Frontal cortex (tissue), 4 donors: Measurements from ENCODE around the gene KRTAP1-5. TPM values are rescaled to one million over a fixed set of nuclear protein-coding genes. Genes with fewer than 3 reads are reported as not detected.
A peak's percentile ranks its signal among the peaks of the same experiment; 100 is the strongest.
"Not testable (repeated sequence)": the region's sequence is repeated elsewhere in the genome, so short reads cannot be mapped to it uniquely, and the experiment has no call there.

Source experiments
- DNase-seq, 2 donors: peaks; one replicate each; pipeline ENCODE4 v3.0.0; 2012; ENCODE audit warnings: low spot score in 2 of 2
- FAIRE-seq: peaks from 2 replicates; lab custom pipeline; 2012; peaks lifted over from hg19 to GRCh38; lab: Jason Lieb, UNC
- total RNA-seq: library from RNA; depleted of rRNA; stranded (reverse); fragments of >200 nt; gene quantifications from one replicate; pipeline ENCODE4 v1.2.3, GENCODE V29; 2014
- donor health status: control.
- donor health status: control.
- donor health status: control.

KRTAP1-5 gene
- total RNA-seq, 1 donor from 2014 or later: not detected

DNA sequence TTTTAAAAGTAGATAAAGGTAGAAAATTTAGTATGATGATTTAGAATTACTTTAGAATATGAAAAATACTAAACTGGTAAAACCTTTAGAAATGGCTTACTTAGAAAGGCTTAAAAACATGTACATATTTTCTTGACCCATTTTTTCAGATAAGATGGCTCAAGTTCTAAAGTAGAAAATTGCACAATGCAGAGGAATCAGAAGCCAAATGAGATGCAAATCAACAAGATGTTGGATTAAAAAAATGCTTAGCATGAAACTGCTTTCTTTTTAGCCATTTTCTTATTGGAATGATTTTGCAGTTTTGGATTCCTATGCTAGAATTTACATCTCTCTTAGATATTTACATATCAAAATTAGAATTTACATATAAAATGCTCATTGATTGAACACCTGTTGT, 16.6 kb downstream of the KRTAP1-5 start:
- FAIRE-seq: no peak
- DNase-seq: no peak

DNA sequence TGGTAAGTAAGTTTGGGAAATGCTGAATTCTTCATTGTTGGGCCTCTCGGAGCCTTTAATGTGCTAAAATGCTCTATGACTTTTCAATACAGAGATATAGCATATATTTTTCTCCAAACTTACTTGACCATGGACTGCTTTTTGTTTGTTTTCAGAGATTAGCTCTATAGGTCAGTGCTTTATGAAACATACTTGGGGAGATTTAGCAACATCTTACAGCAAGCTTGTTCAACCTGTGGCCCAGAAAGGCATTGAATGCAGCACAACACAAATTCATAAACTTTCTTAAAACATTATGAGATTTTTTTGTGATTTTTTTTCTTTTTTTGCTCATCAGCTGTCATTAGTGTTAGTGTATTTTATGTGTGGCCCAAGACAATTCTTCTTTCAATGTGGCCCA, 17.1 kb downstream of the KRTAP1-5 start:
- FAIRE-seq (no peak), DNase-seq (no peak)

DNA sequence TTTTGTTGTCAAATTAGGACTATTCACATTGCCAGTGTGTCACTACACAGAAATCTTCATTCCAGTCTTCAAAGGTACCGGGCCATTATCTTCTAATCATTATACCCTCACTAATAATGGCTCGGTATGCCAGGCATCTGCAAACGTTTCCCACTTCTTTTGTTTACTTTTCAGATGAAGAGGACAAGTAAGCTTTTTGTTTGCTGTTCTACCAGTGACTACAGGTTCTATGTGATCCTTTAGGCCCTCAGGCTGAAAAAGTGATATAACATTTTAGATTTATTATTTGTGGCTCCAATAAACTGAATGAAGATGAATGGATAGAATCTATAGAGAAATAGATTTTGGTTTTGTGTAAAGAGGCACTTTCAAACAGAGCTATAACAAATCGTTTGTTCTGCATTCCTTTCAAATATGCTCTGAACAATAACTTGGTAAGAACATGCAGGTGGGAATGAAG, 17.7 kb downstream of the KRTAP1-5 start:
- DNase-seq (no peak), FAIRE-seq (no peak)

DNA sequence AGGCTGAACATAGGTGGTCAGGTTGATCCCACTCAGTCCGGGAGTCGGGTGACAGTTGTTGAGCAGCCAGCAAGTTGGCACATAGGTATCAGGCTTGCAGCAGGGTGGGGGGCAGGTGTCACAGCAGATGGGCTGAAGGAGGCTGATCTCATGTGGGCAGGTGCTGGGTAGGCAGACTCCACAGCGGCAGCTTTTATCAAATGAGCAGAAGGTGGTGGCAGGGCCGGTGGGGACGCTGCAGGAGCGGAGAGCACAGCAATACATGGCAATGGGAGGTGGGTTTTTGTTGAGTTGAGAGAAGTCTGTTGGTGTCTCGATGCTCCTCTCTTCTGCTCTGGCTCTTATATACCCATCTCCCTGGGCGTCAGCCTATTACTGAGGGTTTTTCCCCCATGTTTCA, 18.2 kb downstream of the KRTAP1-5 start, which contains the start of gene KRTAP3-1:
Gene KRTAP3-1, minus strand, starts transcription at position 318 of the 400 bp plus-strand sequence. Its CDS starts 54 bp downstream, at position 264.
- DNase-seq: no peak

DNA sequence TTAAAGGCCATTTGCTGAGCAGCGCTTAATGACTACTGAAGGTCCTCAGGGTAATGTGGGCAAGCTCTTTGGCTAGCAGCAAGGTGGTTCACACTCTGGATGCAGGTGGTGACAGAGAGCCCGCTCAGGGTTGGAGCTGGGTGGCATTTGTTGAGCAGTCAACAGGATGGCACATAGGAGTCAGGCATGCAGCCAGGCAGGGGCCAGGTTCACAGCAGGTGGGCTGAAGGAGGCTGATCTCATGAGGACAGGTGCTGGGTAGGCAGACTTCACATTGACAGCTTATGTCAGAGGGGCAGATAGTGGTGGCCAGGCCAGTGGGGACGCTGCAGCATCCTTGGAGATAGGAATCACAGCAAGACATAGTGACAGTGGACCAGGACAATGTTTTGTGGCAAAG, 22.6 kb downstream of the KRTAP1-5 start:
- DNase-seq: no peak
- no peak for FAIRE-seq

More for the DNA sequence above, 18.2 kb downstream of the KRTAP1-5 start, which contains the start of gene KRTAP3-1:
- FAIRE-seq: no peak

DNA sequence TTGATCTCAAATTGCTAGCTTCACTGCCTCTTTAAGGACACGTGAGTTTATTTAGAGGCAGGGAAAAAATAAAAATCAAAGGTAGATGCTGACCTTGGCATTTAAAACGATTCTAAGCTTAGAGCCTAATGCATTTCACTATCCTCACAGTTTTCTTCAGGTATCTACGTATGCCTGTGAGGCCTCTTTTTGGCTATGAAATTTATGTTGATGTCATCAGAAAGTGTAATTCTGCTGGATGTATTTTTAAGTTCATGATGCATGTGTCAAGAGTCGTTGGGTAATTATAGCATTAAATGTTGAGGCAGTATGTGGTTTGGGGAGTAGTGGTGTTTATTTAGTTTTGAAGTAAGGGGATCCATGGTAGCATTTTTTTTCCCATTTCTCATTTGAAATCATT, 23.1 kb downstream of the KRTAP1-5 start:
- DNase-seq: no peak
- FAIRE-seq: no peak

DNA sequence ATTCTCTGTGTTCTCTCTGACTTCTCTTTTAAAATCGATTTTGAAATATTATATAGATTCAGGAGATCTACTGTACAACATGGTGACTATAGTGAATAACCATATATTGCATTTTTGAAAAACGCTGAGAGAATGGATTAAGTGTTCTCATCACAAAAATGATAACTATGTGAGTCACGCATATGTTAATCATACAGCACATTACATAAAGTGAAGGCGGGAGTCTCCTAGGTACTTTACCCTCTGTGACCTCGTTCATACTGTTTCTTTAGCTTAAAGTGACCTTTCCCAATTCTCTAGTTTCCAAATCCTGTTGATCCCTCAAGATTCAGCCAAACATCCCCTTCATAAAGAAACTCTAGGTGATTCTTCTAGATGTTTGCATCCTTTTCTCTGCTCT, 24.2 kb downstream of the KRTAP1-5 start:
- DNase-seq (no peak), FAIRE-seq (no peak)

DNA sequence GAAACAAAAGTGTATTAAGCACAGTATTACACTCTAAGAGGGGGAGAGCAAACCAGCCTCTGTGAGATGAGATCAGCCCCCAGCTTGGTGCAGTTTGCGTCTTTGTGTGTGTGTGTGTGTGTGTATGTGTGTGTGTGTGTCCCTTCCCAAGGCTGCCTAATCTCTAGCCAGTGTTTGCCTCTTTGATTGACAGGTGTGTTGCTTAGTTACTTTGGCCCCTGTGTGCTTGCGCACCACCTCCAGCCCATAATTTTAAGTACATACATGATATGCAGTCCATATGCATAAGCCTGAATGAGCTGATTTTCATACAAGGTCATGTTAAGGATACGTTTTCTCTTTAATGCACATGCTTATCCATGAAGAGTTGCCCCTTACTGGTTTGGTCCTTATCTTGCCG, 25.2 kb downstream of the KRTAP1-5 start:
- DNase-seq: no peak
- no peak for FAIRE-seq

DNA sequence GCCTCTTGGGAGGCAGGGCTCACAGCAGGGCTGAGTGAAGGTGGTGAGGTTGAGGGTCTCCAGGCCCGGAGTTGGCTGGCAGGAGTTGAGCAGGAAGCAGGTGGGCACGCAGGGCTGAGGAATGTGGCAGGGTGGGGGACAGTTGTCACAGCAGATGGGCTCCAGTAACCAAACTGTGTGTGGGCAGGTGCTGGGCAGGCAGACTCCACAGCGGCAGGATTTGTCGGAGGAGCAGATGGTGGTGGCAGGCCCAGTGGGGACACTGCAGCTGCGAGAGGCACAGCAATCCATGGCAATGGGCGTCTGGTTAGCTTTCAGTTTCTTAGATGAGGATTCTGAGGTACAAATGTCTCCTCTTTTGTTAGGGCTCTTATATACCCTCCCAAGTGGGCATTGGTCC, 27.4 kb downstream of the KRTAP1-5 start, which contains the start of gene KRTAP3-2:
Gene KRTAP3-2, minus strand, starts transcription at position 344 of the 400 bp plus-strand sequence. Its CDS starts 53 bp downstream, at position 291.
- not testable (repeated sequence) for DNase-seq, FAIRE-seq

DNA sequence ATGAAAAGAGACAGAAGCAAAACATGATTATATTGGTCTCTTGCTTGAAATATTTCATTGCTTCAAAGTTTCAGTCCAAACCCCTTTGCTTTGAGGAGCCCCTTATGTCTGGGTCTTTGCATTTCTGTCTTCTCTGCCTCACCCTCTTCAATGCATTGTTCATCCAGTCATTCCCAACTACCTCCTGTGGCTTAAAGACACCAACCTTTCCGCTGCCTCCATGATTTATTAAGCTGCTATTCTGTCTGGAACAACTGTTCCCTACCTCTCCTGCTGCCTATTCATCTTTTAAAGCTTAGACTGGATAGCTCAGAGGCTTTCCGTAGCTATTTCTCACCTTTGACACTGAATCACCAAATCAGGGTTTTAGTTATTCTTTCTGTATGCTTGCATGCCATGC, 29.6 kb downstream of the KRTAP1-5 start:
- FAIRE-seq: no peak
- DNase-seq: no peak

DNA sequence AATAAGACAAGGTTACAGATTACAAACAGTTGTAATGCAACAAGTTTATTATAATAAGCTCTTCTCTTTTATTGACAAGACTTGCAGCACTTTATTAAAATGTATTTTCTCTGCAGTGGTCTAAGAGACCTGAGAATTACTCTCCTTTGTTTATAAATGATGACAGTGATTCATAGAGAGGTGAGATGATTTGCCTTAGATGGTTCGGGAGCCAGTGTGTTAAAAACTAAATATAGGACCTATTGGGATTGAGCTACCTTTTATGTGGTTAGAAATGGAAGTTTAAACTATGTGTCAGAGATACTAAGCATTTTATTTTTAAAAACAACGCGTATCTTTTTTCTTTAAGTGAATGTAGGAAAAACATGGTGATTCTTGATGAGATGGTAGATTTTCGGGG, 30.2 kb downstream of the KRTAP1-5 start:
- FAIRE-seq: no peak
- no peak for DNase-seq

DNA sequence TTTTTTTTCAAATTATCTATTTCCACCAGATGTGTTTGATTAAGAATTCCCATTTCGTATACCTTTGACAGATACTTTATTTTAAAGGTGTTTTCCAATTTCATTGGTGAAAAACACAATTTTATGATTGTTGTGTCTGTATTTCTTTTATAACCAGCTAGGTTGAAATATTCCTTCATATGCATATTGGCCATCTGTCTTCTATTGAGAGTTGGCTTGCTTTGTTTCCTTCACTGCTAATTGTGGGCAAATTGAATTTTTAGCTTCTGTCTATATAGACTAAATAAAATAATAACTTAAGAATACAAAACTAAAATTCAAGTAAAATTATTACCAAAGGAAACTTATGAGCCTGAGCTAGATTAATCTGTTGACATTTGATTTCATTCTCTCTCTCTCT, 31.9 kb downstream of the KRTAP1-5 start:
- FAIRE-seq (no peak), DNase-seq (no peak)

DNA sequence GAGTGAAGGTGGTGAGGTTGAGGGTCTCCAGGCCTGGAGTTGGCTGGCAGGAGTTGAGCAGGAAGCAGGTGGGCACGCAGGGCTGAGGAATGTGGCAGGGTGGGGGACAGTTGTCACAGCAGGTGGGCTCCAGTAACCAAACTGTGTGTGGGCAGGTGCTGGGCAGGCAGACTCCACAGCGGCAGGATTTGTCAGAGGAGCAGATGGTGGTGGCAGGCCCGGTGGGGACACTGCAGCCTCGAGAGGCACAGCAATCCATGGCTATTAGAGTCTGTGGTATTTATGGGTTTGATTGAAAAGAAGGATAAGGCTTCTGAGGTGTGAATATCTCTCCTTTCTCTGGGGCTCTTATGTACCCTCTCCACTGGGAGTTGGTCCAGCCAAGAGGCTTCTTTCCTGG, 33.2 kb downstream of the KRTAP1-5 start, which contains the start of gene KRTAP3-3:
Gene KRTAP3-3, minus strand, starts transcription at position 326 of the 400 bp plus-strand sequence. Its CDS starts 67 bp downstream, at position 259.
- DNase-seq: no peak
- no peak for FAIRE-seq

DNA sequence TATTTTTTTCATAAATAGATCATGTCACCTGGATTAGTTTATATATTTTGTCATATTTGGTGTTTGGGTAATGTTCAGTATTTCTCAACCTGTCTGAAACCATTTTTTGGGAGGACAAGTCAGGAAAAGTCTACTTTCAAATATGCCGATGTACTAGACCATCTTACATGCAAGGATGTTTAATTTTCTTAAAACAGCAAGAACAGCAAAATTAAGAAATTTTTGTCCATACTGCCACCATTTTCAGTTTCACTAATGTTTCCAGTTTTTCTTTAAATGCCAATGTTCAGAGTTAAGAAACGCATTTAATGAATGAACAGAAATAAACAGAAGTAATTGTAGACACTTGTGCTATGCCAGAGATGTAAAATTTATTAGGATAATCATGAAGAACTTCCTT, 33.9 kb downstream of the KRTAP1-5 start:
- no peak for FAIRE-seq
- no peak for DNase-seq

DNA sequence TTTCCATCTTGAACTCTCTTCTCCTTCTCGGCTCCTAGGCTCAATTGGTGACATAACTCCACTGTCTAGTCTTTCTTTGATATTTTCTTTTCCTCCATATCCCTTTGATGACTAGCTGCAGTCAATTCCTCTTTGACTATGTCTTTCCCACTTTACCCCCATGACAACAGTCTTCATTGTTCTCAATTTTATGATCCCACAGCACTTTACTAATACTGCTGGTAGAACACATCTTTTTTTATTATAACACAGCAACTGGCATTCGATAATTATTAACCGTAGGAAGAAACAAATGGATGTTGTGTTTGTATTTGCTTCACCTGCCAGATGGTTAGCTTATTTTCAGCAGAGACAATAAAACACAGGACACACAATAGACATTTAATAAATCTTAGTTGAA, 34.3 kb downstream of the KRTAP1-5 start:
- no peak for FAIRE-seq
- no peak for DNase-seq

DNA sequence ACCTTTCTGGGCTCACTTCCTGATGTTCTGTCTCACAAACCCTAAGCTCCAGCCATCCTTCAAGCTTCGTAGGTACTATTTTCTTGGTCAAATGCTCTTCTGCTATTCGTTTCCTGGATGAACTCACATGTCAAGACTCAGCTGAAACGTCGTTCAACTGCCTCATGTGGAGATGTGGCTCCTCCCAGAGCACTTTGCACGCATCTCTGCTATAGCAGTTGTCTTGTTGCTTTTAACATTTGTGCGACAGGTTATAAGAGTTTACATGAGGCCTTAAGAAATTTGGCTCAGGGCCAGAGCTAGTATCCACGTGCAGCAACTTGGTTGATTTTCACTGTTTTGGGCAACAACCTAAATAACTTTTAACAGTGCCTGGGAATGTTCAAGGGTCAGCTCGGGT, 40.1 kb downstream of the KRTAP1-5 start:
- DNase-seq: no peak
- no peak for FAIRE-seq

DNA sequence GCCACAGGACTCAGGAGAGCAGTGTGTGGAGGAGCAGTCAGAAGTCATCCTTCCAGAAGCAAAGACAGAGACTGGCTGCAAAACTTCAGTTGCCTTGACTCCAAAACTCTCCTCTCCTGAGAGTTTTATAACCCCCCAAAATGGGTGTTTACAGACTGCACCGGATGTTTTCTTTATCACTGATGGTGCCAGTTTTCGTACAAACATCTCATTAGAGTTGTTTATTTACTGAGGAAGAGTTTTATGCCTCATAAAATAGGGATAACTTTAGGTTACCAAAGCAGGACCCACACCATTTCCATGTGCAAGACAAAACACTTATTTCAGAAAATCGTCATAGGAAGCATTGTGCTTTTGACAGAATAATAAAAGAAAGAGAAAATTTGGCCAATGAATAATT, 42.8 kb downstream of the KRTAP1-5 start, which contains the start of gene KRT40:
Gene KRT40, minus strand, starts transcription at position 101 of the 400 bp plus-strand sequence. Its CDS starts 53 bp downstream, at position 48.
- DNase-seq (no peak), FAIRE-seq (no peak)

DNA sequence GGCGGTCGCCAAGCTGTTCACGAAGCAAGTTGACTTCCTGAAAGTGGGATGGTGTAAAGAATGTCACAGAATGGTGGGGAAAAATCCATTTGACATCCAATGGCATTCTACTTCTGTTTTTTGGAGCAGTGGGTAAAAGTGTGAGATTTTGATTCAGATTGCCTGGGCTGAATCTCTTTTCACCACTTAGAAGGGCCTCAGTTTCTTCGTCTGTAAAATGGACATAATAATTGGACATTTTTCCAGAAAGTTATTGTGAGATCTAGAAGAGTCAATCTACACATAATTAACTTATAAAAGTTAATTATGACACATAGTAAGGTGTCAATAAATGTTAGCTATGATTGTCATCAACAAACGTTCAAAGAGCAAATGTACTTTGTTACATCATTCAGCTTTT, 45.9 kb downstream of the KRTAP1-5 start:
- no peak for FAIRE-seq
- DNase-seq: no peak

DNA sequence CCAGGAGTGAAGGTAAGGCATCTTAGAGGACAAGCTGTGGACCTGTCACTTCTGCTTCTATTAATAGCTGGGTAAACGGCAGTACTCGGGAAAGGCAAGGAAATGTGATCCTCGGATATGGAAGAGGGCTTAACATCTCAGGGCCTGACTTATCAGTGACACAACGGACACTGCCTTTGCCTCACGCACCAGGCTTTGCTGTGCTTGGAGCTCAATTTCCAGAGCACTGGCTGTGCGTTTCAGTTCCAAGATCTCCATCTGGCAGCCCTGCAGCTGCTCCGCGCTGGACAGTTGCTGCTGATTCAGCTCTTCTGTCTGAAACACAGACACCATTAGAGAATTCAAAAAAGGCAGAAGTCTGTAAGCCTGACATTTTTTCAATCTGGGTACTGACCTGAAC, 46.4 kb downstream of the KRTAP1-5 start:
- FAIRE-seq (no peak), DNase-seq (peak; percentile 2 to 17)

DNA sequence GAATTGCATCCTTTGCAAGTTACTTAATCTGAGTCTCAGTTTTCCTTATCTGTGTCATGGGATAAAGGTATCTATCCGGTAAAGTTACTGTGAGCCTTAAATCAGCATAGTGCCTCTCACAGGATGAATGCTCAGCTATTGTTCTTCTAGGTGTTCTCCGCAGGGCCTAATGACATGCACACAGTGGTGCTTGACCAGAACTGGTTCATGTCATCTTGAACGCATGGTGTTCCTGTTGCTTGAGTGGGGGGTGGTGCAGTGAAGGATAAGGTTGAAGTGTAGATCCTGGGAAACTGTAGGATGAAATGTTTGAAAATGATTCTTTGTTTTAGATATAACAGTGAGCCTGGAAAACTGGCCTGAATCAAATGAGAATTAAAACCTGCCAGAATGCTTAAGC, 46.9 kb downstream of the KRTAP1-5 start:
- no peak for FAIRE-seq
- DNase-seq: no peak

DNA sequence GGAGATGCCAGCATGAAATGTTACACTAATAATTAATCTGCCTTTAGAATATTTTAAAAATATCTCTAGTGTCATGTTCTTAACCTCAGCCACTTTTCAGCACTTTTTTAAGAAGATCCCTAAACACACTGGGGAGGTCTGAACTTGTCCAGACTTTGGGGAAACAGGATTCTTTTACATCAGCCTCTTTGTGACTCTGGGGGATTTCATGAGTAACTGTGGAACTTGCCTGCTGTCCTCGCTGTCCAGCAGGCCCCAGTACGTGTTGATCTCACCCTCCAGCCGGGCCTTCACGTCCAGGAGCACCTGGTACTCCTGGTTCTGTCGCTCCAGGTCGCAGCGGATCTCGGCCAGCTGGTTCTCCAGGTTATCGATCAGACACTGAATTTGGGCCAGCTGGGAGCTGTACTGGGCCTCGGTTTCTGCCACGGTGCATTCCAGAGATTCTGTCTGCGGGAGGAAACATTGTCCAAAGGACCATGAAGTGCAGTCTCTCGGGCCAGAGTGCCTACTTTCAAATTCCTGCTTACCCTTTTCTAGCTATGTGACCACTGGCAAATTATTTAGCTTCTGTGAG, 48.3 kb downstream of the KRTAP1-5 start:
- no peak for DNase-seq
- FAIRE-seq: no peak
